Activated naive CD4-positive, alpha-beta T cell treated with anti-CD3 and anti-CD28 coated beads, Interleukin-2, amount 50 U/mL, for 24 hours (primary cell): ENCODE results near the gene TADA2B.

Experiments used
- H3K27ac Mint-ChIP-seq: one replicate; pipeline ENCODE4 v1.8.0; 2021; ENCODE audit warnings: mild to moderate bottlenecking, mixed read lengths
- H3K27me3 Mint-ChIP-seq: one replicate; pipeline ENCODE4 v1.8.0; 2021; ENCODE audit warnings: mixed read lengths
- H3K36me3 Mint-ChIP-seq: one replicate; pipeline ENCODE4 v1.8.0; 2021; ENCODE audit warnings: mixed read lengths
- H3K4me1 Mint-ChIP-seq: one replicate; pipeline ENCODE4 v1.8.0; 2021; ENCODE audit warnings: mixed read lengths
- H3K4me3 Mint-ChIP-seq: one replicate; pipeline ENCODE4 v1.8.0; 2021; ENCODE audit warnings: mild to moderate bottlenecking, mixed read lengths
- H3K9me3 Mint-ChIP-seq: one replicate; pipeline ENCODE4 v1.8.0; 2021; ENCODE audit warnings: mixed read lengths

TADA2B gene

GRCh38 chr4:7055990-7056325, 12.8 kb downstream of the TADA2B start:
- Mint-ChIP-seq H3K27me3 (no peaks in the 10 kb centered on the region), H3K9me3 (no peaks in the 10 kb centered on the region), H3K27ac (peak overlapping the region; percentile 65), H3K36me3 (peaks cover 4% of the 10 kb centered on the region), H3K4me3 (no peak overlapping the region), H3K4me1 (peaks cover 14% of the 10 kb centered on the region)

- Mint-ChIP-seq H3K9me3 (no peaks in the 10 kb centered on the region), H3K36me3 (peaks cover 11% of the 10 kb centered on the region), H3K4me3 (no peak overlapping the region), H3K27me3 (no peaks in the 10 kb centered on the region), H3K27ac (no peak overlapping the region), H3K4me1 (peaks cover 10% of the 10 kb centered on the region)
These were observed 15.6 kb downstream of the TADA2B start for GRCh38 chr4:7058792-7059191.

DNA sequence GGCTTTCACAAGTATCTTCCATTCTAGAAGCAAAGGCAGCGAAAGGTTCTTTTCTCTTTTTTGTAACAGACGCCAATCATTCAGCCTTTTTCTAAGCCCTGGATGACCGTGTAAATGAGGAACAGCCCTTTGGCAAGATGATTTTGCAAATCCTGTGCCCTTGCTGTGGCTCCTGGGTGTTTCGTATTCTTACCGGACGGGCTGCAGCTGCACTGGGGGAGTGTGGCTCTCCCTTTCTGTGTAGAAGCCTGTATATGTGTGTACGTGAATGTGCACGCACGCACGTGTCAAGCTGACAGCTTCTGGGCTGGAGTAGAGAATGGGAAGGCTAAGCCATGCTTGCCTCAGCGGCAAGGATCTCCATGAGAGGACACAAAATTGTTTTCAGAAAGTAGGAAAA, 16.5 kb downstream of the TADA2B start:
- peaks cover 10% of the 10 kb centered on the region for H3K36me3 Mint-ChIP-seq
- H3K27ac Mint-ChIP-seq = no peak overlapping the region
- no peak overlapping the region for H3K4me3 Mint-ChIP-seq

GRCh38 chr4:7060346-7061150, 17.4 kb downstream of the TADA2B start:
- no peaks in the 10 kb centered on the region for H3K27me3 Mint-ChIP-seq
- H3K4me1 Mint-ChIP-seq = peaks cover 24% of the 10 kb centered on the region
- no peak overlapping the region for H3K27ac Mint-ChIP-seq
- peaks cover 12% of the 10 kb centered on the region for H3K36me3 Mint-ChIP-seq
- no peaks in the 10 kb centered on the region for H3K9me3 Mint-ChIP-seq
- H3K4me3 Mint-ChIP-seq = no peak overlapping the region

More for the DNA sequence above, 16.5 kb downstream of the TADA2B start:
- Mint-ChIP-seq H3K27me3 (no peaks in the 10 kb centered on the region), H3K4me1 (peaks cover 16% of the 10 kb centered on the region), H3K9me3 (no peaks in the 10 kb centered on the region)

GRCh38 chr4:7061815-7062214, 18.6 kb downstream of the TADA2B start:
- H3K36me3 Mint-ChIP-seq = peaks cover 13% of the 10 kb centered on the region
- H3K9me3 Mint-ChIP-seq = no peaks in the 10 kb centered on the region
- no peaks in the 10 kb centered on the region for H3K27me3 Mint-ChIP-seq
- H3K4me1 Mint-ChIP-seq = peaks cover 27% of the 10 kb centered on the region
- H3K4me3 Mint-ChIP-seq = no peak overlapping the region
- no peak overlapping the region for H3K27ac Mint-ChIP-seq

DNA sequence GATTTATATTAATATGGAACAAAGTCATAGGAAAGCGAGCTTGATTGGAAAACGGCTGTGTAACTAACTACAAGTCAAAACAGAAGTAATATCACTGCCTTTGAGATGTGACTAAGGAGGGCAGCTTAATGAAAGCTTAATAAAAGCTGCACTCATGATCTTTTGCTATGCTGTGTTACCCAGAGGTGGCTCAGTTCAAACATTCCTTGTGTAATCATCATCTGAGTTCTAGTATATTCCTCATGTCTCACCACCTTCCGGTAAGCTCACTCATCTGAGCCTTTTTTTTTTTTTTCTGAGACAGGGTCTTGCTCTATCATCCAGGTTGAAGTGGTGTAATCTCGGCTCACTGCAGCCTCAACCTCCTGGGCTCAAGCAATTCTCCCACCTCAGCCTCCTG, 19.6 kb downstream of the TADA2B start:
- H3K27ac Mint-ChIP-seq = no peak overlapping the region
- H3K36me3 Mint-ChIP-seq = peaks cover 16% of the 10 kb centered on the region
- no peaks in the 10 kb centered on the region for H3K9me3 Mint-ChIP-seq
- H3K4me1 Mint-ChIP-seq = peaks cover 33% of the 10 kb centered on the region
- no peak overlapping the region for H3K4me3 Mint-ChIP-seq
- H3K27me3 Mint-ChIP-seq = no peaks in the 10 kb centered on the region

GRCh38 chr4:7063362-7063761, 20.2 kb downstream of the TADA2B start:
- Mint-ChIP-seq H3K4me3 (no peak overlapping the region), H3K27ac (peak overlapping the region; percentile 68), H3K27me3 (no peaks in the 10 kb centered on the region), H3K4me1 (peaks cover 34% of the 10 kb centered on the region), H3K9me3 (no peaks in the 10 kb centered on the region), H3K36me3 (peaks cover 16% of the 10 kb centered on the region)

DNA sequence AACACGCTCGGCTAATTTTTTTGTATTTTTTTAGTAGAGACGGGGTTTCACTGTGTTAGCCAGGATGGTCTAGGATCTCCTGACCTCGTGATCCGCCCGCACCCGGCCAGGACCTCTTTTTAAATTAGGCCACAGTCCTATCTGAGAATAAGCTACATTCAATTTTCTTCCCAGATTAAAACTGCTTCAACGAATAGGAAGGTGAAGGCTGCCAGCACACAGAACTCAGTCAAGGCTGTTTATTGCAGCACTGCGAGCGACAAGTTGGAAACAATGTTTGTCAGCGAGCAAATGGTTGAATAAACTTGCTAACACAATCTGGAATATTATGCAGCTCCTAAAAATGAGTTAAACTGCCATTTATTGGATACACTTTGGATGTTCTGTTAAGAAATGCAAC, 22.8 kb downstream of the TADA2B start:
- Mint-ChIP-seq H3K36me3 (peaks cover 16% of the 10 kb centered on the region), H3K27ac (peak overlapping the region; percentile 84), H3K4me3 (peak overlapping the region; percentile 88), H3K9me3 (no peaks in the 10 kb centered on the region), H3K4me1 (peaks cover 46% of the 10 kb centered on the region), H3K27me3 (peaks cover 2% of the 10 kb centered on the region)

DNA sequence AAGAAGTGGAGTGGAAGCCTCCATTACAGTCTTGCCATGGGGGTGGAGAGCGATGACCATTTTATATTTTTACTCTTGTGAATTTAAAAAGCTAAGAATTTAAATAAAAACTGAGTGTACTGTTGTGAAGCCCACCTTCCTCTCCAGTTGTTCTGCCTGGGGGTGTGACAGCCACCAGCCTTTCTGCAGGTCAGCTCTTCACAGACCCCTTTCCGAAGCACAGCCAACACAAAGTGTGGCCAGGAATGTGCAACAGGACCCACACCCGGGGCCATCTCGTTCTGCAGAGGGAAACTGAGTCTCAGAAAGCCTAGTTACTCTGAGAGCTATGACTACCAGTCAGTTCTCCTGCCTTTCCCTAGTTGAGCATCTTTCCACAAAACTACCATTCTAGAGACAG, 23.3 kb downstream of the TADA2B start:
- H3K36me3 Mint-ChIP-seq = peaks cover 13% of the 10 kb centered on the region

GRCh38 chr4:7067126-7067451, 23.9 kb downstream of the TADA2B start:
- no peaks in the 10 kb centered on the region for H3K9me3 Mint-ChIP-seq
- peaks cover 47% of the 10 kb centered on the region for H3K4me1 Mint-ChIP-seq
- H3K4me3 Mint-ChIP-seq = peak overlapping the region; percentile 88
- H3K27ac Mint-ChIP-seq = peak overlapping the region; percentile 95
- peaks cover 2% of the 10 kb centered on the region for H3K27me3 Mint-ChIP-seq
- peaks cover 13% of the 10 kb centered on the region for H3K36me3 Mint-ChIP-seq

More for the DNA sequence above, 23.3 kb downstream of the TADA2B start:
- H3K9me3 Mint-ChIP-seq = no peaks in the 10 kb centered on the region
- H3K4me1 Mint-ChIP-seq = peaks cover 47% of the 10 kb centered on the region
- peak overlapping the region; percentile 88 for H3K4me3 Mint-ChIP-seq
- H3K27ac Mint-ChIP-seq = peak overlapping the region; percentile 68
- H3K27me3 Mint-ChIP-seq = peaks cover 2% of the 10 kb centered on the region

- peaks cover 47% of the 10 kb centered on the region for H3K4me1 Mint-ChIP-seq
- H3K9me3 Mint-ChIP-seq = no peaks in the 10 kb centered on the region
- H3K36me3 Mint-ChIP-seq = peaks cover 11% of the 10 kb centered on the region
- peak within 1 kb of the TSS; percentile 97 for H3K27ac Mint-ChIP-seq
- peak within 1 kb of the TSS; percentile 88 for H3K4me3 Mint-ChIP-seq
- peaks cover 2% of the 10 kb centered on the region for H3K27me3 Mint-ChIP-seq
These were observed 24.5 kb downstream of the TADA2B start, which contains the start of gene GRPEL1 for GRCh38 chr4:7067452-7068278. TSS of gene GRPEL1 (minus strand) at chr4:7068064. CDS start at chr4:7068032, 32 bp downstream.

- Mint-ChIP-seq H3K4me3 (peak overlapping the region; percentile 88), H3K9me3 (no peaks in the 10 kb centered on the region), H3K27ac (peak overlapping the region; percentile 97), H3K36me3 (peaks cover 11% of the 10 kb centered on the region), H3K4me1 (peaks cover 45% of the 10 kb centered on the region), H3K27me3 (peaks cover 2% of the 10 kb centered on the region)
These were observed 25.2 kb downstream of the TADA2B start for GRCh38 chr4:7068279-7068842.

DNA sequence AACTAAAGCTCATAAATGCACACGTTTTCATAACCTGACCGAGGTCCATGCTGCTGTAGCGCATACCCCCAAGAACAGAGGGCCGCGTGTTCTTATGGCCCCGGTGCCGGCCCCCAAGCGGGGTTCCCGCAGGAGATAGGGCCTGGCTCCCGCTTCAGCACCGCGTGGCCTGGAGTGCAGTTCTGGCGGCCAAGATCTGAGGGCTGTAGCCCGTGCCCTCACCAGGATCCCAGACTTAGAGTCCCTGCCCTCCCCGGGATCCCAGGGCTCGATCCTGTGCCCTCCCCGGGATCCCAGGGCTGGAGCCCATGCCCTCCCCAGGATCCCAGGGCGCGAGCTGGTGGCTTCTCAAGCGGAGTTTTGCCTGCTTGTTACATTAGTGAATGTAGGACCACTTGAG, 25.7 kb downstream of the TADA2B start:
- peaks cover 8% of the 10 kb centered on the region for H3K36me3 Mint-ChIP-seq
- H3K9me3 Mint-ChIP-seq = no peaks in the 10 kb centered on the region
- peak overlapping the region; percentile 88 for H3K4me3 Mint-ChIP-seq
- peaks cover 2% of the 10 kb centered on the region for H3K27me3 Mint-ChIP-seq
- H3K4me1 Mint-ChIP-seq = peaks cover 40% of the 10 kb centered on the region
- H3K27ac Mint-ChIP-seq = peak overlapping the region; percentile 97

DNA sequence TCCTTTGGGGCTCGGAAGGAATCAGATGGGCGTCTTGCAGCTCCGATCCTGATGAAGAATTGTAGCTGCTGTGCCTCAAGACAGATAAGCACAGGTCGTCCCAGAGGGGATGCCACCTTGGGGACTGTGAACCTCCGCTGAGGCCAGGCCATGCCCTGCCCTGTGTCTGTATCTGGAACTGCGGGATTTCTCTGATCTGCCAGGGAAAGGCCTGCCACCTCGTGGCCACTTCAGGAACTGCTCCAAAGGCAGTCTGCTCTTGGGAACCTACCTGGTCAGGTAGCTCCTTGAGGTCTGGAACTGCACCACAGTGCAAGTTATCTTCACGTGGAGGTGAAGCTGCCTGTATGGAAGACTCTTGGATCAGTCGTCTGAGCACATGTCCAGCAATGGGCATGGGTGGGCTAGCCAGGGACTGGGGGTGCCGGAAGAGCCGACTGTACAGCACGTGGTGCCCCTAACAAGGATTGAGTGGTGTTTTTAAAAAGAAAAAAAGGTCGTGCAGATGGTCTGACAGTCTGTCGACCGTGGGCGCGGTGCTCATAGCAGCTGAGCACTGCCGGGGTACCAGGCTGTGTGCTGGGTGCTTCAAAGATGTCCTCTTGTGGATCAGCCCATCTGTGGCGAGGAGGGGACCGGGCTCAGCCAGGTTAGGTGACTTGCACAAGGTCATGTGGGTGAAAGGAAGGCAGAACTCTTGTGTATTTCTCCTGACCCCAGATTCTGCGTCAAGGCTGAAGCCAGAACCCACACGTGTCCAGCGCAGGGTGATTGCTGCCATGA, 27.7 kb downstream of the TADA2B start:
- Mint-ChIP-seq H3K27ac (peak overlapping the region; percentile 59), H3K36me3 (peaks cover 3% of the 10 kb centered on the region), H3K4me3 (peak overlapping the region; percentile 36), H3K9me3 (no peaks in the 10 kb centered on the region), H3K27me3 (peaks cover 2% of the 10 kb centered on the region), H3K4me1 (peaks cover 25% of the 10 kb centered on the region)

DNA sequence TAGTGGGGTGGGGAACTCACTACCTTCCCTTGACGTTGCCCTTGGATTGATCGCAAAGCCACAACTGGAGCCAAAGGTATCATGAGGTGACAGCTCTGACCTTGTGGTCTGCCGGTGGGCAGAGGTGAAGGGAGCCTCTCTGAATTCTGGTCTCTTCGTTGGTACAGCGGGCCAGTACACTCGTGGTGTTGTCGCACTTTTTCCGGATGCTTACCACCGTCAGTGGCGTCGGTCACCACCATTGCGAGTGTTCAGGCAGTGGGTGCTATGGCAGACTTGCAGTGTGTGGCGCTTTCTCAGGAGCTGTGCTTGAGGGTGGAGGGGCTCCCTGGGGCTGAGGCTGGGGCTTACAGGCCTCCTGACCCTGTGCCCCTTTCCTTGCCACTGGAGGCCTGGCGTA, 29.9 kb downstream of the TADA2B start:
- no peak overlapping the region for H3K4me3 Mint-ChIP-seq
- H3K4me1 Mint-ChIP-seq = peaks cover 17% of the 10 kb centered on the region
- no peaks in the 10 kb centered on the region for H3K9me3 Mint-ChIP-seq
- H3K36me3 Mint-ChIP-seq = no peaks in the 10 kb centered on the region
- peaks cover 2% of the 10 kb centered on the region for H3K27me3 Mint-ChIP-seq
- no peak overlapping the region for H3K27ac Mint-ChIP-seq
